ENCODE data around the gene DYNLT4.

DNA sequence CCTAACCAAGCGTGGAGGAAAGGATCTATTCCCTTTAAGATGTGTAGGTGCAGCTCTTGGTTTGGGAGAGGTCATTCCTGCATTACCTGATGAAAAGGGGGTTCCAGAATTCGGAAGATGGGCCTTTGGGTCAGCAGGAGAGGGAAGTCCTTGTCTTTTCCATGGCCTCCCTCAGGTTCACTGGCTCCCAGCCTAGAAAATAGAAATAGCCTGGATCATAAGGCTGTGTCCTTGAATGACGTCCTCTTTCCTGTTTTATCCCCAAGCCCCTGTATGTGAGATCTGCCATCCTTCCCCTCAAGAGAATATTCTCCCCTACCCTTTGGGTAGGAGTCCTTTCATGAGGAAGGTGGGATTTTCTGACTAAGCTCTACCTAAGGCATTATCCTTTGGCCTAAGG is 46.3 kb downstream of the DYNLT4 start:
- TF ChIP-seq, protein P1, sequence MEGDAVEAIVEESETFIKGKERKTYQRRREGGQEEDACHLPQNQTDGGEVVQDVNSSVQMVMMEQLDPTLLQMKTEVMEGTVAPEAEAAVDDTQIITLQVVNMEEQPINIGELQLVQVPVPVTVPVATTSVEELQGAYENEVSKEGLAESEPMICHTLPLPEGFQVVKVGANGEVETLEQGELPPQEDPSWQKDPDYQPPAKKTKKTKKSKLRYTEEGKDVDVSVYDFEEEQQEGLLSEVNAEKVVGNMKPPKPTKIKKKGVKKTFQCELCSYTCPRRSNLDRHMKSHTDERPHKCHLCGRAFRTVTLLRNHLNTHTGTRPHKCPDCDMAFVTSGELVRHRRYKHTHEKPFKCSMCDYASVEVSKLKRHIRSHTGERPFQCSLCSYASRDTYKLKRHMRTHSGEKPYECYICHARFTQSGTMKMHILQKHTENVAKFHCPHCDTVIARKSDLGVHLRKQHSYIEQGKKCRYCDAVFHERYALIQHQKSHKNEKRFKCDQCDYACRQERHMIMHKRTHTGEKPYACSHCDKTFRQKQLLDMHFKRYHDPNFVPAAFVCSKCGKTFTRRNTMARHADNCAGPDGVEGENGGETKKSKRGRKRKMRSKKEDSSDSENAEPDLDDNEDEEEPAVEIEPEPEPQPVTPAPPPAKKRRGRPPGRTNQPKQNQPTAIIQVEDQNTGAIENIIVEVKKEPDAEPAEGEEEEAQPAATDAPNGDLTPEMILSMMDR (IDR thresholded peaks at IDR 0.05): no peak
- TF ChIP-seq POLR2AphosphoS5 (IDR thresholded peaks at IDR 0.05; ENCODE audit: low read depth, low read length): no peak
- no peak for TF ChIP-seq SIN3A (IDR thresholded peaks at IDR 0.05; ENCODE audit: borderline replicate concordance, insufficient read depth, low read depth, low read length)
- TF ChIP-seq, protein P2, sequence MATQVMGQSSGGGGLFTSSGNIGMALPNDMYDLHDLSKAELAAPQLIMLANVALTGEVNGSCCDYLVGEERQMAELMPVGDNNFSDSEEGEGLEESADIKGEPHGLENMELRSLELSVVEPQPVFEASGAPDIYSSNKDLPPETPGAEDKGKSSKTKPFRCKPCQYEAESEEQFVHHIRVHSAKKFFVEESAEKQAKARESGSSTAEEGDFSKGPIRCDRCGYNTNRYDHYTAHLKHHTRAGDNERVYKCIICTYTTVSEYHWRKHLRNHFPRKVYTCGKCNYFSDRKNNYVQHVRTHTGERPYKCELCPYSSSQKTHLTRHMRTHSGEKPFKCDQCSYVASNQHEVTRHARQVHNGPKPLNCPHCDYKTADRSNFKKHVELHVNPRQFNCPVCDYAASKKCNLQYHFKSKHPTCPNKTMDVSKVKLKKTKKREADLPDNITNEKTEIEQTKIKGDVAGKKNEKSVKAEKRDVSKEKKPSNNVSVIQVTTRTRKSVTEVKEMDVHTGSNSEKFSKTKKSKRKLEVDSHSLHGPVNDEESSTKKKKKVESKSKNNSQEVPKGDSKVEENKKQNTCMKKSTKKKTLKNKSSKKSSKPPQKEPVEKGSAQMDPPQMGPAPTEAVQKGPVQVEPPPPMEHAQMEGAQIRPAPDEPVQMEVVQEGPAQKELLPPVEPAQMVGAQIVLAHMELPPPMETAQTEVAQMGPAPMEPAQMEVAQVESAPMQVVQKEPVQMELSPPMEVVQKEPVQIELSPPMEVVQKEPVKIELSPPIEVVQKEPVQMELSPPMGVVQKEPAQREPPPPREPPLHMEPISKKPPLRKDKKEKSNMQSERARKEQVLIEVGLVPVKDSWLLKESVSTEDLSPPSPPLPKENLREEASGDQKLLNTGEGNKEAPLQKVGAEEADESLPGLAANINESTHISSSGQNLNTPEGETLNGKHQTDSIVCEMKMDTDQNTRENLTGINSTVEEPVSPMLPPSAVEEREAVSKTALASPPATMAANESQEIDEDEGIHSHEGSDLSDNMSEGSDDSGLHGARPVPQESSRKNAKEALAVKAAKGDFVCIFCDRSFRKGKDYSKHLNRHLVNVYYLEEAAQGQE (IDR thresholded peaks at IDR 0.05; ENCODE audit: insufficient read depth in 1 of 2, low read depth in 2 of 2, low read length in 1 of 2): no peak
